ENCODE measurements around the gene NAV2.

DNA sequence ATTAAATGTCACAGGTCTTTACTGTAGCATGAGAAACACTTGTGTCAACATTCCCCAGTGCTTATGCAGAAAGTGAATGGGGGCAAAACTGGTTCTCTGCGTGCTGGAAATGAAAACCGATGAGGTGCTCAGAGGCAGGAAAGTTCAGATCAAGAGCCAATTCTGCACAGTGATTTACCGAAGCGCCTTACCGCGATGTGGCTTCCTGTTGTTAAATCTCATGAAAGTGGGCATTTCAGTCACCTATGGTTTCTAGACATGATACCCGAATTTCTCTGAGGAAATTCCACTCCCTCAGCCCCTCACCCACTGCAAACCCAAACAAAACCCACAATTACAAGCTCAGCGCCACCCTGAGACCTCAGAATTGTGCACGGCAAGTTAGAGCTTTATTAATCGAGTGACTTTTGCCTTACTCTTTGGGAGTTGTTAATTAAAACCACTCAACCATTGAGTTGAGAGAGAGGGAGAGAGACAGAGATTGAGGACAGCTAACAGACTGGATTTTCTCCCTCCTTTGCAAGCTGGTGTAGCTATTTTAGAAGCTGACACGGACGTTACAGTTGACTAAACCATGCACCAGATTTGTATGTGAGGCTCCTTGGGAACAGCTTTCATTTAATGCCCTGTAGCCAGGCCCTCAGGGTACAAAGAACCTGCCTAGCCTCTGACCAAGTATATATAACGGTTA, 251.2 kb downstream of the NAV2 start:
- TF ChIP-seq POLR2A (IDR thresholded peaks at IDR 0.05; ENCODE audit: borderline replicate concordance, extremely low read depth, insufficient read depth, insufficient read length), result no peak
- TF ChIP-seq REST (IDR thresholded peaks at IDR 0.05; ENCODE audit: low read depth), result no peak
- TF ChIP-seq, protein P1, sequence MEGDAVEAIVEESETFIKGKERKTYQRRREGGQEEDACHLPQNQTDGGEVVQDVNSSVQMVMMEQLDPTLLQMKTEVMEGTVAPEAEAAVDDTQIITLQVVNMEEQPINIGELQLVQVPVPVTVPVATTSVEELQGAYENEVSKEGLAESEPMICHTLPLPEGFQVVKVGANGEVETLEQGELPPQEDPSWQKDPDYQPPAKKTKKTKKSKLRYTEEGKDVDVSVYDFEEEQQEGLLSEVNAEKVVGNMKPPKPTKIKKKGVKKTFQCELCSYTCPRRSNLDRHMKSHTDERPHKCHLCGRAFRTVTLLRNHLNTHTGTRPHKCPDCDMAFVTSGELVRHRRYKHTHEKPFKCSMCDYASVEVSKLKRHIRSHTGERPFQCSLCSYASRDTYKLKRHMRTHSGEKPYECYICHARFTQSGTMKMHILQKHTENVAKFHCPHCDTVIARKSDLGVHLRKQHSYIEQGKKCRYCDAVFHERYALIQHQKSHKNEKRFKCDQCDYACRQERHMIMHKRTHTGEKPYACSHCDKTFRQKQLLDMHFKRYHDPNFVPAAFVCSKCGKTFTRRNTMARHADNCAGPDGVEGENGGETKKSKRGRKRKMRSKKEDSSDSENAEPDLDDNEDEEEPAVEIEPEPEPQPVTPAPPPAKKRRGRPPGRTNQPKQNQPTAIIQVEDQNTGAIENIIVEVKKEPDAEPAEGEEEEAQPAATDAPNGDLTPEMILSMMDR (IDR thresholded peaks at IDR 0.05 in 2 of 3, conservative IDR thresholded peaks at IDR 0.05 in 1 of 3; ENCODE audit: borderline replicate concordance in 1 of 3, insufficient read depth in 1 of 3, low read depth in 2 of 3, low read length in 2 of 3), result no peak
- TF ChIP-seq POLR2AphosphoS5 (IDR thresholded peaks at IDR 0.05; ENCODE audit: low read depth, low read length), result no peak
- TF ChIP-seq EZH2phosphoT487 (IDR thresholded peaks at IDR 0.05; ENCODE audit: borderline replicate concordance), result no peak

Data from HCT116 (cell line).